HT1080 (cell line): ENCODE results near the gene DSG4. TPM values are rescaled to one million over a fixed set of nuclear protein-coding genes. Genes with fewer than 3 reads are reported as not detected.
A peak's percentile ranks its signal among the peaks of the same experiment; 100 is the strongest.

Experiments
- DNase-seq: peaks from one replicate; pipeline ENCODE4 v3.0.0-alpha.2; 2015; ENCODE audit warnings: low read depth
- total RNA-seq: library from RNA; depleted of rRNA; stranded (reverse); fragments of >200 nt; shearing (Covaris generic); gene quantifications from 2 replicates; pipeline ENCODE4 v1.2.3, GENCODE V29; 2014

Gene DSG4
- total RNA-seq, 1 experiment from 2014 or later, result not detected

- DNase-seq, result no peak
Measured at GRCh38 chr18:31403409-31403808, 26.8 kb downstream of the DSG4 start.

GRCh38 chr18:31407649-31408048, 31.1 kb downstream of the DSG4 start:
- DNase-seq, result no peak

DNA sequence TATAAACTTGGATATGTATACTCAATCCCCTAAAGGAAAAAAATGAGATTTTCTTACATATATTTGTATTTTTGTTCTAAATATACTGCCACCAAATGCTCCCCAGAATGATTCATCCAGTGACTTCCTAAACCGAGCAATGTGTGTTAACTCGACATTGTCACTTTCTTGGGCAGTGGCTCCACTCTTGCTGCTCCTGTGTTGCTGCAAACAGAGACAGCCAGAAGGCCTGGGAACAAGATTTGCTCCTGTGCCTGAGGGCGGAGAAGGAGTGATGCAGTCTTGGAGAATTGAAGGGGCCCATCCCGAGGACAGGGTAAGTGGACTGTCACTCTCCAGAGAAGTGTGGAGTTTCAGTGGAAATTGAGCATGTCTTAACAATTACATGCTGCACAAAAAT, 32.7 kb downstream of the DSG4 start:
- DNase-seq, result no peak

DNA sequence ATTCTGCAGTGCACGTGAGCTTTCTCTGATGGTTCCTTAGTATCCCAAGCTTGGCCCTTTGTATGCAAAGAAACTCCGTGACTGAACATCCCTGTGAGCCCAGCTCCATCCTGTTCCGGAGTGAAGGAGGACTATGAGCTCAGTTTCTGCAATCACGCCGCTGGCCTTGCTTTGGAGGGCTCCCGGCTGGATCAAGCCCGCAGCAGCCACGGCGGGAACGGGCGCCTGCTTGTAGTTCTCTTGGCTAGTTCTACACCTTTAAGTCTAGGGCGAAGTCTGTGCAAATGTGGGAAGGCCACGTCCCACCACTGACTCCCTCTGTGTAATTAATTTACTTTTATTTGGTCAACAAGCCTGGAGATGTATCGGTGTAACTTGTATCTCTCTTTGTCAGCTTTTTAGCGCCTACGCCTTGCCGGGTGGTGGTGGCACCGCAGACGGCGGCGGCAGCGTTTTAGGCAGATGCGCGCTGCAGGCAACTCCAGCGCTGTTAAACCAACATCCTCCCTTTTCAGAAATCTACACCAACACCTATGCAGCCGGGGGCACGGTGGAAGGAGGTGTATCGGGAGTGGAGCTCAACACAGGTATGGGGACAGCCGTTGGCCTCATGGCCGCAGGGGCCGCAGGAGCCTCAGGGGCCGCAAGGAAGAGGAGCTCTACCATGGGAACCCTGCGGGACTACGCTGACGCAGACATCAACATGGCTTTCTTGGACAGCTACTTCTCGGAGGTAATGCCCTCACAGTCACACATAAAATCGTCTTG, 34.3 kb downstream of the DSG4 start:
- no peak for DNase-seq

- no peak for DNase-seq
Measured at GRCh38 chr18:31413137-31413536, 36.6 kb downstream of the DSG4 start.

- DNase-seq, result no peak
Measured at GRCh38 chr18:31417850-31418249, 41.3 kb downstream of the DSG4 start.

GRCh38 chr18:31419457-31419932, 42.9 kb downstream of the DSG4 start:
- no peak for DNase-seq

DNA sequence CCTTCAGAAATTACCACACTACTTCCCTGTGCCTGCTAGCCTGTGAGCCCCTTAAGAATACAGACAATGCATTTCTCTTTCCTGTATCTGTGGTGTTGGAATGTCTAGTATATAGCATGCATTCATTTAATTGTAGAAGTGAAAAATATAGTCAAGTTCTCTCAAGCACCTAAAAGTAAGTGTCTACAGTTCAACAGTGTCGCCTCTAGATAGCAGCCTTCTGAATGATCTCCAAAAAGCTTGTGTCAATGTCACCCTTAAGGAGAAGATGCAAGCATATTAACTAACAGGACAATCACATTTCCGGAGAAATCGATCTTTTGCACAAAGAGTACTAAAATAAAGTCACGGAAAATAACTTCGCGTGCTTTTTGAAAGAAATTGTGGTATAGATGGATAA, 43.5 kb downstream of the DSG4 start:
- no peak for DNase-seq

DNA sequence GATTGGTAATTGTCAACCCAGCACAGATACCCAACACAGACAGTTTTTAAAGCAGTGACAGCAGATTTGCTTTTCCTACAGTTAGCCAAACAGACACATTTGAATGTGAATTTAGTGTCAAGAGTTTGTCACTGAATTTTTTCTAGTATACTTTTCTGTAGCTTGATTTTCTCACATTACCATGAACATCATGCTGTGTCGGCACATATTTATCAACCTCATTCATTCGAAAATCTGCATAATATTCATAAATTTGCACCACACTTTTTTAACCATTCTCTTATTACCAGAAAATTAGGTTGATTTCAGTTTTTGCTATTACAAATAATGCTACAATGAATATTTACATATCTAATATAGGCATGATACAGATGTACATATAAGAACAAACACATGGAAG, 43.9 kb downstream of the DSG4 start:
- no peak for DNase-seq

DNA sequence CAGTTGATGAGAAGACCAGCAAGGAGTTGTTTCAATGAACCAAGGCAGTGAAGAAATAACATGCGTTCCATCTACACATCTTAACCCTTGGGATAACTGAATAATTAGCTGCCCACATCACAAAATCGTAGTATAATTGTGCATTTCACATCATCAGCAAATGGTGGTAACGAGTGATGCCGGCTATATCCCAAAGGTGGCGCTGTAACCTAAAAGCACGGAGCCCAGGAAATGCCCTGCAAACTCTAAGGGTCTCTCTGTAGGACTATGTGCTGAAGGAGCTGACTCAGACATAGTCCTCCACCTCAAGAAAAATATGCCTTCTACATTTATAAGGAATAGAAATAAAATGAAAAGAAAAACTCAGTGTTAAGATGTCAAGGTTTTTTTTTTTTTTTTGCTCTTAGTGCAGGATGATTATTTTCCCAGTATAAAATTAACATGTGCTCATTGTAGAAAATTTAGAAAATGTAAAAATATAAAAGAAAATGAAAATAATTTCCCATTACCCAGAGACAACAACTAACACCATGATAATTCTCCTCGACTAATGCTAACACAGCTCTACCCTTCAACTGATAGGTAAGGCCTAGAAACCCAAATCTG, 47.9 kb downstream of the DSG4 start:
- peak; percentile 64 for DNase-seq

GRCh38 chr18:31426021-31426420, 49.4 kb downstream of the DSG4 start:
- no peak for DNase-seq

DNA sequence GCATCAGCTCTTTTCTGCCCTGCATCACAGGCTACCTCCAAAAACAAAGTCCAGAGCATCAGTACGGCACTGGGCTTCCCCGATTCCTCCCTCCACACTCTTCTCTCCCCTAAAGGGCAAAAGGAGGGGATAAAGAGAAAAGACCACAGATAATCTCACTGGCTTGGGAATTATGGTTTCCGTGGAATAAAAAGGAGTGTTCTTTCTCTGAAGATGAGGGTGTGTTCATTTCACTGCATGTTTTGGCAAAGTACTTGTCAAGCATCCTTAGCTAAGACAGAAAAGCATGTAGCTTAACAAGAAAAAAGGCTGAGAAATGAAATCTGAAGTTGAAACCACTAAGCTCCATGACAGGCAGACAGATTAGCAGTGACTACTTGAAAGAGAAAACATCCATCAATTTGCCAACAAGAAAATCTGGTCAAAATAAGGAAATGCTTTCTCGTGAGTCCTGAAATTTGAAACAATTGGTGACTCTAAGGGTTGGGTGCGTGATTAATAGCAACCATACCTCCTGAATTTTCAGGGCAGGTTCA, 50.4 kb downstream of the DSG4 start:
- no peak for DNase-seq

GRCh38 chr18:31428211-31428610, 51.6 kb downstream of the DSG4 start:
- DNase-seq, result no peak

DNA sequence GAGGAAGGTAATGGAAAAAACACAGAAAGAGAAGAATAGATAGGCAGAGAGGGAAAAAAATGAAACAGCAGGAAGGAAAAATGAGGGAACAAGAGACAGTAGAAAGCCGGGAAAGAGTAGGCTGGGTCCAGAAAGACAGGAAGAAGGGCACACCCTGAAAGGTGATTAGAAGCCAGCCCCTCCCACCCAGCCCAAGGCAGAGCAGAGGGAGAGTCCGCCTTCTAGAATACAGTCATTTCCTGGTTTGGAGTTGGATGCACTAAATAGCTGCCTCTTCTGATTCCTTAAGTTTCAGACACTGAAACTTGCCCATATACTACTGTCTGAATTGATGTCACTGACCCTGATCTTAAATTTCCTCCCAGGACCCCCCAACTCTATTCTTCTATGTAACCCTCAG, 53.0 kb downstream of the DSG4 start:
- DNase-seq, result peak; percentile 65

DNA sequence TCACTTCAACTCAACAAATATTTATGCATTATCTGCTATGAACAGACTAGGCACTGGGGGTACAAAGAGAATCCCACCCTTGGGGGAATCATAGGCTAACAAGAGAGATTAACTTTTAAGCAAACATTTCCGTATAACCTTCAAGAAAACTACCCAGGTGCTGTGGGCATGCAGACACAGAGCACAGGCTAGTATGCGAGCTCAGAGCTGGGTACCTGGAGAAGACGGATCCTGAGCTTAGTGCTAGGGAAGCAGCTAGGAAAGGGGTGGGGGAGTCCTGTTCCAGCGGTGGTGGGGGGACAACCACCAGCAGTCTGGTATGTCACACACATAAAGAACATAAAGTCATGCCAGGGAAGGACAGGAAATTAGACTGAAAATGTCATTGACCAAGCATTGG, 53.5 kb downstream of the DSG4 start:
- DNase-seq, result no peak

- no peak for DNase-seq
Measured at GRCh38 chr18:31430554-31430953, 54.0 kb downstream of the DSG4 start.

GRCh38 chr18:31432316-31432715, 55.7 kb downstream of the DSG4 start:
- DNase-seq, result no peak

DNA sequence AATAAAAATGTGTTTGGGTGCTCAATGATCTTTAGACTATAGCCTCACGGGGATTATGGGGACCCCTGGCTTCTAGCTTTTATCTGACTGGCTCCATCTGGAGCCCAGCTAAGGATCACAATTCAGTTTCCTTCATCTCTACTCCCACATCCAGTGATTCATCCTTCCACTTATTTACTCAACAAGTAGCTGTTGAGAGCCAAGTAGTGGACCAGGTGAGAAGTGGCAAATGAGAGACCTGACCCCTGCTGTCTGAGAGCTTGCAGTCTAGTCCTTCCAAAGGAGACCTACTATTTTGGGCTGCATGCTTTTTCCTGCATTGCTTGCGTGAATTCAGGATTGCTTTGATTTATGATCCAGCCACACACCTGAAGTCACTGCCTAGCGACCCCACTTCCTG, 60.2 kb downstream of the DSG4 start:
- DNase-seq, result peak; percentile 32

DNA sequence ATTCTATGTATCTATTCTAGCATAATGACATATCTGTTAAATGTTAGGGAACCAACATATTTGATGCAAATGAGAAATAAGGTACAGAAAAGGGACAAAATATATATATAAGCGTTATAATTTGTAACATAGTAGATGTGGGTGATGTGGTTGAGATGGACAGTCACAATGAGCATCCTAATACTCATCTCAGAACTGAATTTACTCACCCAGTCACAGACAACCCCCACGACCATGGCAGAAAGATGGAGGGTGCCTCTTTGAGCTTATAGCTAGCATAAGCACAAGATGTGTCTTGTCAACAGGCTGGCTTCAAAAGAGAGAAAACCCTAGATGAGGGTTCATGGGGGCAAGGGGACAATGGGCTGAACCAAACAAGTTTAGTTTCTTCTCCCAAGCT, 61.8 kb downstream of the DSG4 start:
- no peak for DNase-seq

DNA sequence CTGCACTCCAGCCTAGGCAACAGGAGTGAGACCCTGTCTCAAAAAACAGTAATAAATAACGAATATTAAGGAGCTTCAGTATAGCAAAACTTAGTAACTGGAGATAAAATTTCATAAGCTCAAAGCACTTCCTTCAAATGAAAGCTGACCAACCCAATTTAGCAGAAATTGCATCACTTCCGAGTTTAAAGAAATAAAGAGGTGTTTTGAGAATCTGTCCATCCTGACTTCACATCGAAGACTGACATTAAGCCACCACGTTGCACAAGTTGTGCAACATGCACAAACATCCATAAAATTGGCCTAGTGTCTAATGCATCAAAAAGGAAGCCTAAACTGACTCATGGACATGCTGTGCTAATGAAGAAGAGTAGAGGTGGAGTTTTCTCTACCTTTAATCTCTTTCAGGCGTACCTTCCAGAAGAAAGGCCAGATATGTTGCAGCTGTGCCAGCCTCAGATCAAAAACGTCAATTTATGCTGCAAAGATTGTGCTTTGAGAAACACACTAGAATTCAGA, 63.3 kb downstream of the DSG4 start:
- no peak for DNase-seq

GRCh38 chr18:31440787-31441186, 64.2 kb downstream of the DSG4 start:
- DNase-seq, result no peak

GRCh38 chr18:31441493-31441892, 64.9 kb downstream of the DSG4 start:
- no peak for DNase-seq

DNA sequence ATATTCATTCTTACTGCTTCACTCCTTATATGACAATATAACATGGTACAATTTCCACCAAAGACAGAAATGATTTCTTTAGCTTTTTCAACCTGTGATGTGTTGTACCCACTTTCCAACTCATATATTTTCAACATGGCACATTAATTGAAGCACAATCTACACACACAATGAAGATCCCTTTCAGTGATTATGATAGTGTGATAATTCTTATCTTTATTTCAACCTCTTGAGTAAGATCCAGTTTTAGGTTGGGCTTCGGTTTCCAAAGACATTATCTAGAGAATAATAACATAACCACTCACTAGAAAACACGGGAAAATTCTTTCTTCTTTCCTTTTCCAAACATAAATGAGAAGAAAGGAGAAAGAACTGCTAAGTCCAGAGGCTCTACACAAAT, 67.6 kb downstream of the DSG4 start:
- DNase-seq, result no peak
